ENCODE measurements around the gene FILIP1L. TPM values are rescaled to one million over a fixed set of nuclear protein-coding genes. Genes with fewer than 3 reads are reported as not detected.

Gene FILIP1L
- total and polyA plus RNA-seq, 2 of the 8 experiments (the other 6 are each of a cell fraction or from before 2014, with no cell fraction given) = 0.06 to 0.09 TPM

DNA sequence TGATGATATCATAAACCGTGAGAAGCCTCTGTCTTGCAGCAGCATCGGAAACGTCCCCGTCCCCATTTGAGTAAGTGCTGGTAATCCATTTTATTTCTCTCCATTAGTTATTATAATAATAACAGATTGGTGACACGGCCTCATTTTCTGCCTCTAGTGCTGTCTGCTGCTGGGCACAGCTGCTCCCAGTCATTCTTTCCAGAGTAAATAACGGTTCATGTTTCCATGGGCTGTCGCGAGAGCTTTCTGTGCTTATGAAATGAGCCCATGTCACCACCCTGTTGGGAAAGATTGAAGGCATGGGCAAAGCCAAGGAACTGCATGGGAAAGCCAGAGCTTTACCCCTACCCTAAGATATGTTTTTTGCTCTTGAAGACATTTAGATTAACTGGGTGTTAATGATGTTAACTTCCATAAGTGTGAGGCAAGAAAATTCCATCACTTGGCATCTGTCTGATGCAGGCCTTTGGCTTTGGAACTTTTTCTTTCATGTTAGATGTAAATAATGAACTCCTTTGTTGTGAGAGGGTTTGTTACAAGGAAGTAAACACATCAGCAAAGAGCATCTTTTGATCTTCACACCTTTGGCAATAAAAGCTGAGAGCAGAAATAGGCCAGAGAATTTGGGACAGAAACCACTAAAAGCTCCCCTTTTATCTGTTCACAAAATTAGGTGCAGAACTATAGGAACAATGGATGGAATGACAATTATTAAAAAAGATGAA lies 141.8 kb downstream of the FILIP1L start:
- H3K23ac ChIP-seq (ENCODE audit: insufficient read length) = no peak overlapping the region

More for the DNA sequence above, 141.8 kb downstream of the FILIP1L start:
- DNase-seq (ENCODE audit: low read depth in 1 of 2, low spot score in 2 of 2) (no peak), FAIRE-seq (no peak)
- Histone ChIP-seq H3K4me1 (replicated peaks in 1 of 4; ENCODE audit: control insufficient read depth in 3 of 4, insufficient read depth in 4 of 4, low read length in 3 of 4) (no peaks in the 10 kb centered on the region), H3K14ac (ENCODE audit: insufficient read length) (no peak overlapping the region), H3K79me2 (ENCODE audit: control insufficient read depth in 1 of 2, insufficient read depth in 2 of 2, low read length in 2 of 2) (no peaks in the 10 kb centered on the region), H3K23me2 (ENCODE audit: low read depth, low read length) (no peaks in the 10 kb centered on the region), H4K5ac (ENCODE audit: insufficient read length, low read depth, low read length) (no peak overlapping the region), H4K8ac (ENCODE audit: extremely low read depth, insufficient read depth, low read length) (no peak overlapping the region), H3K27ac (ENCODE audit: low read depth, low read length) (no peak overlapping the region), H3K36me3 (ENCODE audit: control insufficient read depth in 2 of 4, insufficient read depth in 4 of 4, low read length in 3 of 4) (no peaks in the 10 kb centered on the region), H3K4me3 (ENCODE audit: extremely low read depth in 1 of 4, insufficient read depth in 2 of 4, low read depth in 3 of 4, low read length in 4 of 4) (no peak overlapping the region), H3K27me3 (replicated peaks in 1 of 4; ENCODE audit: control insufficient read depth in 3 of 4, extremely low read depth in 1 of 4, insufficient read depth in 3 of 4, low read length in 3 of 4) (no peaks in the 10 kb centered on the region), H2BK5ac (ENCODE audit: low read depth, low read length) (no peak overlapping the region), H2BK15ac (ENCODE audit: low read length) (no peak overlapping the region), H4K20me1 (replicated peaks in 1 of 2; ENCODE audit: control insufficient read depth in 1 of 2, insufficient read depth in 2 of 2, low read length in 2 of 2) (no peaks in the 10 kb centered on the region), H3K18ac (ENCODE audit: extremely low read depth, low read length) (no peak overlapping the region), H2AK5ac (ENCODE audit: low read depth, low read length) (no peak overlapping the region), H3K9me3 (ENCODE audit: insufficient read depth in 2 of 2, low read depth in 1 of 2, low read length in 1 of 2) (0 out of 4 replicates have a peak, but pooled peaks cover 0 to 3% of the 10 kb centered on the region in 2 experiments), H3K4ac (replicated peaks; ENCODE audit: insufficient read length, low read depth, low read length) (no peak overlapping the region), H4K91ac (replicated peaks; ENCODE audit: insufficient read length, low read length) (no peak overlapping the region), H2AFZ (ENCODE audit: low read length) (no peak overlapping the region), H2BK12ac (ENCODE audit: low read depth, low read length) (no peak overlapping the region), H3K9ac (replicated peaks in 1 of 4; ENCODE audit: extremely low read depth in 1 of 4, low read depth in 3 of 4, low read length in 3 of 4) (no peak overlapping the region), H3K79me1 (ENCODE audit: low read depth, low read length) (no peaks in the 10 kb centered on the region), H3K56ac (replicated peaks; ENCODE audit: insufficient read length, low read depth, low read length) (no peak overlapping the region), H2BK120ac (replicated peaks; ENCODE audit: low read depth, low read length) (no peak overlapping the region), H2BK20ac (ENCODE audit: low read length) (0 out of 2 replicates have a peak overlapping the region, but pooled peaks have one; percentile 13), H3K4me2 (ENCODE audit: insufficient read depth in 1 of 2, low read depth in 2 of 2, low read length in 2 of 2) (no peak overlapping the region)
- TF ChIP-seq POLR2AphosphoS5 (IDR thresholded peaks at IDR 0.05; ENCODE audit: low read depth, low read length) (no peak), SIRT6 (IDR thresholded peaks at IDR 0.05; ENCODE audit: low read length) (no peak), EP300 (IDR thresholded peaks at IDR 0.05; ENCODE audit: borderline replicate concordance in 1 of 2, low read depth in 2 of 2, low read length in 2 of 2) (no peak), JUN (IDR thresholded peaks at IDR 0.05; ENCODE audit: low read depth, low read length) (no peak), KDM4A (IDR thresholded peaks at IDR 0.05; ENCODE audit: low read depth, low read length, severe bottlenecking) (no peak), FOSL1 (IDR thresholded peaks at IDR 0.05; ENCODE audit: insufficient read depth, low read depth, low read length) (no peak)
- WGBS, 2 experiments (ENCODE audit: extremely low coverage in 1 of 2, insufficient coverage in 1 of 2, insufficient read length in 1 of 2, insufficient replicate concordance in 2 of 2, low coverage in 1 of 2, low lambda C conversion rate in 2 of 2, missing lambda C conversion rate in 1 of 2) = 88% methylated on average over 8 of the region's 8 CpGs; no CpG with 5 or more reads in 1 of the 2 experiments
- ChIA-PET POLR2A (ENCODE audit: partially characterized antibody) (no interaction called here), CTCF (ENCODE audit: partially characterized antibody) (interaction anchor here (0.6 to 1.2 kb wide), 3 partner anchors 15 to 141 kb away, joined by 3 to 4 read pairs (median 4); no protein-coding TSS in a partner anchor)

Measured in H1 (cell line).